GM12878 (cell line): ENCODE data around the gene DQX1. TPM values are rescaled to one million over a fixed set of nuclear protein-coding genes. Genes with fewer than 3 reads are reported as not detected.
A peak's percentile ranks its signal among the peaks of the same experiment; 100 is the strongest.

Experiments used
- ATF7 ChIP-seq: fragments of 450-650 bp; IDR thresholded peaks from 2 replicates; pipeline ENCODE4 v1.6.1; 2016; ENCODE audit warnings: low read depth, mild to moderate bottlenecking
- BCL11A ChIP-seq: IDR thresholded peaks from 2 replicates; pipeline ENCODE4 v1.6.1; 2011; ENCODE audit warnings: low read depth, low read length
- CHD4 ChIP-seq: fragments of 200-600 bp; sonication (generic); IDR thresholded peaks from 2 replicates; pipeline ENCODE4 v1.6.1; 2016; ENCODE audit warnings: mild to moderate bottlenecking
- E2F8 ChIP-seq: fragments of 450-650 bp; IDR thresholded peaks from 2 replicates; pipeline ENCODE4 v1.6.1; 2018; ENCODE audit warnings: mild to moderate bottlenecking, low read depth, moderate library complexity; ENCODE audit not compliant: partially characterized antibody
- EP300 ChIP-seq, 2 experiments: fragments of 150-350 bp in 1 of 2; IDR thresholded peaks; 2 replicates each; pipeline ENCODE4 v1.6.1; 2011 to 2012; ENCODE audit warnings: low read depth in 2 of 2, low read length in 2 of 2, borderline replicate concordance in 1 of 2, improper control_type of control experiment in 1 of 2, inconsistent platforms in 1 of 2; ENCODE audit not compliant: control insufficient read depth in 1 of 2
- FOXM1 ChIP-seq: IDR thresholded peaks from 2 replicates; pipeline ENCODE4 v1.6.1; 2012; ENCODE audit warnings: low read depth, mild to moderate bottlenecking, inconsistent platforms, low read length, moderate library complexity
- GATAD2B ChIP-seq: fragments of 450-650 bp; conservative IDR thresholded peaks from 2 replicates; pipeline ENCODE4 v1.6.1; 2017; ENCODE audit warnings: low read depth, mild to moderate bottlenecking, moderate library complexity
- HDAC2 ChIP-seq: fragments of 200-600 bp; sonication (generic); IDR thresholded peaks from 2 replicates; pipeline ENCODE4 v1.6.1; 2017
- IKZF1 ChIP-seq: fragments of 450-650 bp; conservative IDR thresholded peaks from 2 replicates; pipeline ENCODE4 v1.6.1; 2017; ENCODE audit warnings: antibody characterized with exemption, mild to moderate bottlenecking
- JUND ChIP-seq: IDR thresholded peaks from 2 replicates; pipeline ENCODE4 v1.6.1; 2012; ENCODE audit warnings: low read depth, mild to moderate bottlenecking, low read length, improper control_type of control experiment, moderate library complexity
- KDM1A ChIP-seq: fragments of 200-600 bp; sonication (generic); IDR thresholded peaks from 2 replicates; pipeline ENCODE4 v1.6.1; 2016; ENCODE audit warnings: borderline replicate concordance
- MEF2B ChIP-seq: fragments of 450-650 bp; IDR thresholded peaks from 2 replicates; pipeline ENCODE4 v1.6.1; 2018; ENCODE audit warnings: mild to moderate bottlenecking, moderate library complexity; ENCODE audit not compliant: partially characterized antibody, poor library complexity, severe bottlenecking
- MTA3 ChIP-seq: IDR thresholded peaks from 2 replicates; pipeline ENCODE4 v1.6.1; 2012; ENCODE audit warnings: low read length, inconsistent platforms, borderline replicate concordance
- MYC ChIP-seq: IDR thresholded peaks from 2 replicates; pipeline ENCODE4 v1.6.1; 2011; ENCODE audit warnings: mild to moderate bottlenecking, low read length, moderate library complexity, inconsistent platforms; ENCODE audit not compliant: insufficient read depth, insufficient replicate concordance, insufficient read length, severe bottlenecking
- NRF1 ChIP-seq: conservative IDR thresholded peaks from 2 replicates; pipeline ENCODE4 v1.6.1; 2011; ENCODE audit warnings: mild to moderate bottlenecking, low read depth, low read length, improper control_type of control experiment
- POLR2A ChIP-seq: IDR thresholded peaks from 2 replicates; pipeline ENCODE4 v1.6.1; 2011; ENCODE audit warnings: low read depth, mild to moderate bottlenecking, low read length
- POLR2AphosphoS5 ChIP-seq: IDR thresholded peaks from 2 replicates; pipeline ENCODE4 v1.6.1; 2011; ENCODE audit warnings: mild to moderate bottlenecking, low read length, inconsistent platforms
- SIX5 ChIP-seq: IDR thresholded peaks from 2 replicates; pipeline ENCODE4 v1.6.1; 2011; ENCODE audit warnings: mild to moderate bottlenecking, low read depth, low read length, moderate library complexity; ENCODE audit not compliant: severe bottlenecking
- SPI1 ChIP-seq: IDR thresholded peaks from 2 replicates; pipeline ENCODE4 v1.6.1; 2011; ENCODE audit warnings: low read depth, mild to moderate bottlenecking, low read length, moderate library complexity, borderline replicate concordance; ENCODE audit not compliant: insufficient read depth
- YBX1 ChIP-seq: fragments of 450-650 bp; IDR thresholded peaks from 2 replicates; pipeline ENCODE4 v1.6.1; 2016; ENCODE audit warnings: antibody characterized with exemption
- ZNF24 ChIP-seq: fragments of 450-650 bp; IDR thresholded peaks from 2 replicates; pipeline ENCODE4 v1.6.1; 2017; ENCODE audit warnings: antibody characterized with exemption, mild to moderate bottlenecking
- ZNF687 ChIP-seq: fragments of 450-650 bp; IDR thresholded peaks from 2 replicates; pipeline ENCODE4 v1.6.1; 2017; ENCODE audit warnings: mild to moderate bottlenecking, moderate library complexity
- polyA plus RNA-seq, 11 experiments: library from polyadenylated mRNA; depleted of rRNA in 4 of 11; unstranded in 6 of 11; stranded (reverse) in 5 of 11; fragments of >200 nt; fragmentation: Nextera tagmentation in 4 of 11; fragmentation: Illumina TruSeq in 1 of 11; extraction: Ambion mirVana in 4 of 11; extraction: Trizol in 1 of 11; gene quantifications; 1 replicate in 1 of 11; 2 replicates in 10 of 11; pipeline versions ENCODE4 v1.2.1 to v1.2.3, GENCODE V29; 2011 to 2016; ENCODE audit warnings: inconsistent platforms in 2 of 11, missing spikeins in 2 of 11, low read depth in 1 of 11
- total RNA-seq, 4 experiments: library from RNA; depleted of rRNA in 3 of 4; stranded (reverse); fragments of >200 nt in 3 of 4; fragmentation: Illumina TruSeq in 1 of 4; extraction: Trizol in 1 of 4; gene quantifications; 2 replicates each; pipeline versions ENCODE4 v1.2.1 to v1.2.3, GENCODE V29; 2013 to 2021

DQX1 gene
- total and polyA plus RNA-seq, 10 of the 15 experiments (the other 5 are each of a cell fraction or from before 2014, with no cell fraction given), result 0.34 to 2.1 (median 0.86) TPM

GRCh38 chr2:74525717-74526648 lies at the start of gene DQX1 (continued):
- TF ChIP-seq E2F8 (no peak), SPI1 (peak; percentile 88), JUND (no peak), POLR2A (peak; percentile 44; the same call in 1 of the 2 replicates), POLR2AphosphoS5 (peak; percentile 72), BCL11A (no peak), ZNF24 (no peak), GATAD2B (no peak), ZNF687 (no peak), KDM1A (no peak), MTA3 (no peak), ATF7 (peak; percentile 63), MEF2B (no peak), HDAC2 (no peak), SIX5 (peak; percentile 85), YBX1 (no peak), FOXM1 (no peak), MYC (no peak), IKZF1 (no peak; the same call in 1 of the 2 replicates), EP300 (IDR thresholded peaks at IDR 0.05; ENCODE audit: borderline replicate concordance in 1 of 2, control insufficient read depth in 1 of 2, low read depth in 2 of 2, low read length in 2 of 2) (no peak), NRF1 (0 out of 2 replicates have a peak, but pooled peaks have one; percentile 8), CHD4 (no peak)
